Measurements from ENCODE around the gene PTPRQ.
"Not testable (repeated sequence)": the region's sequence is repeated elsewhere in the genome, so short reads cannot be mapped to it uniquely, and the experiment has no call there.

Gene PTPRQ, protein sequence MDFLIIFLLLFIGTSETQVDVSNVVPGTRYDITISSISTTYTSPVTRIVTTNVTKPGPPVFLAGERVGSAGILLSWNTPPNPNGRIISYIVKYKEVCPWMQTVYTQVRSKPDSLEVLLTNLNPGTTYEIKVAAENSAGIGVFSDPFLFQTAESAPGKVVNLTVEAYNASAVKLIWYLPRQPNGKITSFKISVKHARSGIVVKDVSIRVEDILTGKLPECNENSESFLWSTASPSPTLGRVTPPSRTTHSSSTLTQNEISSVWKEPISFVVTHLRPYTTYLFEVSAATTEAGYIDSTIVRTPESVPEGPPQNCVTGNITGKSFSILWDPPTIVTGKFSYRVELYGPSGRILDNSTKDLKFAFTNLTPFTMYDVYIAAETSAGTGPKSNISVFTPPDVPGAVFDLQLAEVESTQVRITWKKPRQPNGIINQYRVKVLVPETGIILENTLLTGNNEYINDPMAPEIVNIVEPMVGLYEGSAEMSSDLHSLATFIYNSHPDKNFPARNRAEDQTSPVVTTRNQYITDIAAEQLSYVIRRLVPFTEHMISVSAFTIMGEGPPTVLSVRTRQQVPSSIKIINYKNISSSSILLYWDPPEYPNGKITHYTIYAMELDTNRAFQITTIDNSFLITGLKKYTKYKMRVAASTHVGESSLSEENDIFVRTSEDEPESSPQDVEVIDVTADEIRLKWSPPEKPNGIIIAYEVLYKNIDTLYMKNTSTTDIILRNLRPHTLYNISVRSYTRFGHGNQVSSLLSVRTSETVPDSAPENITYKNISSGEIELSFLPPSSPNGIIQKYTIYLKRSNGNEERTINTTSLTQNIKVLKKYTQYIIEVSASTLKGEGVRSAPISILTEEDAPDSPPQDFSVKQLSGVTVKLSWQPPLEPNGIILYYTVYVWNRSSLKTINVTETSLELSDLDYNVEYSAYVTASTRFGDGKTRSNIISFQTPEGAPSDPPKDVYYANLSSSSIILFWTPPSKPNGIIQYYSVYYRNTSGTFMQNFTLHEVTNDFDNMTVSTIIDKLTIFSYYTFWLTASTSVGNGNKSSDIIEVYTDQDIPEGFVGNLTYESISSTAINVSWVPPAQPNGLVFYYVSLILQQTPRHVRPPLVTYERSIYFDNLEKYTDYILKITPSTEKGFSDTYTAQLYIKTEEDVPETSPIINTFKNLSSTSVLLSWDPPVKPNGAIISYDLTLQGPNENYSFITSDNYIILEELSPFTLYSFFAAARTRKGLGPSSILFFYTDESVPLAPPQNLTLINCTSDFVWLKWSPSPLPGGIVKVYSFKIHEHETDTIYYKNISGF (N-terminal part only)

DNA sequence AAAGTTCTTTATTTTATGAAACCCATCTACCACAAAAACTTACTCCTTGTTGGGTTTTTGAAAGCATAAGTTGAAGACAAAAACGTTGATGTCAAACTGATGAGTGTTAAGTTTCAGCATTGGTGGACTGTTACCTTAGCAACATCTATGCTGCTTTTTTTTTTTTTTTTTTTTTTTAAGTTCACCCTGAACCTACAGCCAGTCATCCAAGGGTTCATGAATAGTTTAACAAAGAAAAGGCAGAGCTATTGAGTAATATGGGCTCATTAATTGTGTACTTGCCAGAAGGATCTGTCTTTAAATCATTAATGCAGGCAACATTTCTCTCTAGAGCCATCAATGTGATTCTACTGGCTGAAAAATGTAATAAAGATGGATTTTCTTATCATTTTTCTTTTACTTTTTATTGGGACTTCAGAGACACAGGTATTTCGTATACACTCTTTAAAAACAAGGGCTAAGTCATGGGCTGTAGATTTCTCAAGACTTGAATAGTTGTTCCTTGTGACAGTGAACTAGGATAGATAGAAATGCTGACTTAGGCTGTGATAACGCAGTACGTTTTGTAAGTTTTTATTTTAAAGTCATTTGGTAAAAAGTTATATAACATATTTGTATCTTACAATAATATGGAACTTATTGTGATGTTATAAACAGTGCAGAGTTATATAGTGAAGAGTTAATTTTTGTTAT, at the start of gene PTPRQ:
PTPRQ (plus strand) TSS at position 262 of the 693 bp plus-strand sequence; CDS start at position 373, 111 bp downstream.
- no peak for DNase-seq (ENCODE audit: low read depth in 3 of 3)

DNA sequence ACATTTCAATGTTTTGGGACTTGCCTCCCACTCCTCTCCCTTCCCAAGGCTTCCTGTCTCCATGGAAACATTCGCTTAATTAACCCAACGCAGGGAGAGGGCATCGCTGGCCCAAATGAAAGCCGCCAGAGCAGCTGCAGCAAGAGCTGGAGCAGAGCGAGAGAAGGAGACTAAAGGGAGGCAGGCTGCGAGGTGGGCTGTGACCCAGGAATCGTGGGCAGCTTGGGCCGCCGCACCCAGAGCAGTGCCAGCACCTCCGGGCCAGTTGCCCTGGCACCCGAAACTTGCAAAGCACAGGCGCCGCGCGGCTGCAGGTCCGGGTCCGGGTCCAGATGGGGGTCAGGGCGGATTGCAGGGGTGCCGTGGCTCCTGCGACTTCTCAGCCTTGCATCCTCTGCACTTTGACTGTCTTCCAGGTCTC, 43.5 kb upstream of the PTPRQ start:
- DNase-seq (ENCODE audit: low read depth in 3 of 3) = no peak

DNA sequence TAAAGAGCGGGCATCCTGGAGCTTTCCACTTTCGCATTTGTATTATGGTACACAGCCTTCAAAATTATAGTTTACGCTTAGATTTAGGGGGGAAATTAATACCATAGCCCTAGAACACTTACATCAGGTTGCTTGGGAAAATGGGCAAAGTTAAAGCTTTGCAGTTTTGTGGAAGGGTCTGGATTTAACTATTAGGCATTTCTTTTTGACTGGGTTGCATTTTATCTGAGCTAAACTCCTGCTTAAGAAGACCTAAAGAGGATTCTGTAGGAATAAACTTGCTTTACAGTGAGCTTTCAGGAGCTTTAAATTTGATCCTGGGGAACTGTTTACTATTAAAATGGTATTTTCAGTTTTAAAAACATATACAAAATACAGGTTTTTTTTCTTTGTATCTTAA, 42.8 kb upstream of the PTPRQ start:
- no peak for DNase-seq (ENCODE audit: low read depth in 3 of 3)

DNA sequence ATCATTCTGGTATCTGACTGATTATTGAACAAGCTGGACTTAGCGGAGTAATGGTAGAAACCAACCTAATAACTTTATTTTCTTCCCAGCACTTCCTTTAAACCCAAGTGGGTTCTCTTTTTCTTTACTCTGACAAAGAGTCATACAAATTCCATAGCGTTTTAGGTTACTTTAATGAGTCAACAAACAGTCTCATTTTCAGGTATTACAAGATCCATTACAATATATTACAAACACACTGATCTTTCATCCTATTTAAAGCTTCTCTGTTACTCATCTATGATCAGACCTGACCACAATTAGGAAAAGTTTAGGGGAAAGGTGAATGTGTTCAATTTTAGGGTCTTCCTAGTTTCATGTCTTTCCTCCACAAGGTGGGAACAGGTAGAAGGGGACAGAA, 39.4 kb upstream of the PTPRQ start:
- DNase-seq (ENCODE audit: low read depth in 3 of 3) = no peak

DNA sequence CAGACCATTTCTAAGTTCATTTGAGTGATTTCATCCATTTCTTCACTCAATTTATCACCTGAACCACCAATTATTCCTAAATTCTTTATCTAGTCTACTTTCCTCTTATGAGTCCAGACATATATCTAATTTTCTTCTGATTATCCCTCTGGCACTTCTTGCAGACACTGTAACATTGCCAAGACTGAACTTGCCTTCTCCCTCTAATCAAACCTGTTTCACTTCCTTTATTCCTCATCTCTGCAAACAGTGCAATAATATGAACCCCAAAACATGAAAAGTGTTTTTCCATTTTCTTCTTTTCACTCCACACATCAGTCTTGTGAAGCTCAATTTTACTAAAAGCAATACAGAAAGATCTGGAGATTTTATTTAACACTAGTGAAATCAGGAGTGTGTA, 37.8 kb upstream of the PTPRQ start:
- no peak for DNase-seq (ENCODE audit: low read depth in 3 of 3)

DNA sequence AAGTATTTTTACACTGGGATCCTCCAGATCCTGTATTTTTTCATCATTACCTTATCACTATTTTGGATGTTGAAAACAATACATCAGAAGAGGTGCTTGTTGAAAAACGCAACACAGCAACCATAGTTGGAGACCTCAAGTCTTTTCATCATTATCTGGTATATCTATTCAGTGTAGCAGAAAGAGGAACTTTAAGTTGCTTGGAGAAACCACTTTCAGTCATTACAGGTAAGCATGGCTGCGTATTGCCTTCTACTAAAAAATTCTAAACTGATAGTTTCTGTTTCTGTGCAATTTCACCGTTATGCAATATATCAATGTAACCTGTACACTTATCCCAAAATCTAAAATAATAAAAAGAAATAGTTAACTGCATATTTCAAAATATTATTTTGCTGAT, 32.2 kb upstream of the PTPRQ start:
- DNase-seq (ENCODE audit: low read depth in 3 of 3) = no peak

DNA sequence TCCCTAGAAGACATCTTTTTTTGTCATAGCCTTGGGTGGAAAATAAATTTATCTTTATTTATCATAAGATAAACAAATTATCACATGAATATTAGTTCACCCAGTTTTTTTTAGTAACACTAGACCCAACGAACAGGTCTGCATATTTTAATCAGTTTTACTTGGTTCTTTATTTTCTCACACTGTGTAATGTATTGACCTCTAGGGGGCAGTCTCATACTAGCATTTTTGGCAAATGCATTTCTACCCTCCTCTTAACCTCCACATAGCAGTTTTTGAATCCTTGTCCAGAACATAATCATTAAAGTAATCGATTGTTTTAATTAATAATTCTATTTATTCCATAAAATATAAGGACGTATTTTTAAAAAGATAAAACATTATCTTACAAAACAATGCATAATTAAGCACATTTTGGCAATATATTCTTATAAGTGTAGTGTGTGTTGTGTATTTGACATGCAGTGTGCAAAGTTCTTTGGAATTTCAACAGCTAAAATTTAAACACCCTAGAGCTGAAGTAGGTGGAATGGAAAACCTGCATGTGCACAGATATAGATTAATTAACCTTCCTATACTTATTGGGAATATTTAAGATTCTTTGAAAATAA, 31.6 kb upstream of the PTPRQ start:
- no peak for DNase-seq (ENCODE audit: low read depth in 3 of 3)

DNA sequence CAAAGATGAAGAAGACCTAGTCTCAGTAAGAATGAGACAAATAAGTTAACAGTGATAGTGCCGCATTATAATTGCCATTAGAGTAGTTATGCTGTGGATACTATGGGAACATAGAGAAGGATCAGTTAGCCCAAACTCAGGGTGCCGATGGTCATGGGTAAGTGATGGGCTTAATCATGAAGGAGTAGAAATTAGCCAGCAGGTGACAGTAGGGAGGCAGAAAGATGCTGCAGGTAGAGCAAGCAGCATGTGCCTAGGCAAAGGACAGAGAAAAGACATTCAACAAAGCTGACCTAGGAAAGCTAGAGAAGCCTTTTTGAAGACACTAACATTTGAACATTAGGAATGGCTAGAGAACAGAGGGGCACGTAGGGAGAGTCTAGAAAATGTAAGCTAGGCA, 30.6 kb upstream of the PTPRQ start:
- DNase-seq (ENCODE audit: low read depth in 3 of 3) = no peak

DNA sequence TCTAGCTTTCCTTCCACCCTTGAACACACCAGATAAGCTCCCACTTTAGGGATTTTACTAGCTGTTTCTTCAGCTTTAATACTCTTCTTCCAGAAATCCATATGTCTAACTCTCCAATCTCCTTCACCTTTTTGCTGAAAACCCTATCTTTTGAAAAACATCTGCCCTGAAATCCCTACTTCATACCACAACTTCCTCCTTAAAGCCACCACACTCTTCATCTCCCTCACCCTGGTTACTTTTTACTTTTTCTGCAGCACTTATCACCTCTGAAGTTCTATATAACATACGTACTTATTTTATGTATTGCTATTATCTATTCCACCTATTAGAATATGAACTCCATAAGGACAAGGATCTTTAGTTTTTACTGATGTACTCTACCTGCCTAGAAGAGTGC, 28.6 kb upstream of the PTPRQ start:
- DNase-seq (ENCODE audit: low read depth in 3 of 3) = no peak

DNA sequence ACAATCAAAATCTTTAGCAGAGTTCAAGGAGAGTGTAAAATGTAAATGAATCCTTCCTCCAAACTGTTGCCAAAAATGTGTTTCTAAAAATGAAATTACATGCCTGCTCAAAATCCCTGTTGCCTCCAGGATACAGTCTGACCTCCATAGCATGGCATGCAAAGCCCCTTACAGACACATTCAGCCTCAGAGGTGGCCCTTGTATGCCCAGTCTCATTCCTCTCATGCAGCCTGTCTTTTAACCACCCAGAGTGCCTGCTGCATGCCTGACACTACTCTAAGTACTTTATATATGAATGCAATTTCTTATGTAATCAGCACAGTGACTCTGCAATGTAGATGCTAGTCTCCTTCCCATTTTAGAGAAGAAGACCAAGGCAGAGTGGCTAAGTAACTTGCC, 24.4 kb upstream of the PTPRQ start:
- no peak for DNase-seq (ENCODE audit: low read depth in 3 of 3)

DNA sequence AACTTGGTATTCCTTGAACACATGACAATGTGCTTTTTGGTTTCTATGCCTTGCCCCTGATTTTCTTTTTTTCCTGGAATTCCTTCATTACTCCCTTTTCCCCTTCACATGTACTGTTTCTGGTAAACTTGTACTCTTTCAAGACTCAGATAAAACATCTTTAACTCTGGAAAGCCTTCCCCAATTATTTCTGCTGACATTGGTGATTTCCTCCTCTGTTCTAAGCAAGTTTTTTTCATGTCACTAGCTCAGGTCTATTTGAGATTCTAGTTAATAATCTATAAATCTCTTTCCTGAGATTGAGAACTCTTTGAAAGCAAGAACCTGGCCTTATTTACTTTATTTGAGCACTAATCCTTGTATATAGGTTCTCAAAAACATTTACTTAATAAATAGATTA, 24.0 kb upstream of the PTPRQ start:
- DNase-seq (ENCODE audit: low read depth in 3 of 3) = no peak

DNA sequence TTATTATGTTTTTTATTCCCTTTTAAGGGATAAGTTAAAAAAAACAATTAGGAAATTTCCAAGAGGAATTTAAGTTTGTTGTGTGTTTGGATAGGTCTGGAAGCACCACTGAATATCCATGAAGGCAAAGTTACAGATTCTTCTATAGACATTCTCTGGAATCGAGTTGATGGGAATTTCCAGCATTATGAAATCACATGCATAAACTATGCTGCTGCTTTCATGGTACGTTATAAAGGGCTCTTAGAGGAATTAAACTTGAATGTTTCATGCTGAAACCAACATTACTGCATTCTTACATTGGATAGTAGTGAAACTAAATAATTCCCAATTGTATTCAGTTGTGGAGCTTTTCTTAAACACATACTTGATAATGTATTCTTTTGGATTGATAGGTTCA, 21.5 kb upstream of the PTPRQ start:
- no peak for DNase-seq (ENCODE audit: low read depth in 3 of 3)

DNA sequence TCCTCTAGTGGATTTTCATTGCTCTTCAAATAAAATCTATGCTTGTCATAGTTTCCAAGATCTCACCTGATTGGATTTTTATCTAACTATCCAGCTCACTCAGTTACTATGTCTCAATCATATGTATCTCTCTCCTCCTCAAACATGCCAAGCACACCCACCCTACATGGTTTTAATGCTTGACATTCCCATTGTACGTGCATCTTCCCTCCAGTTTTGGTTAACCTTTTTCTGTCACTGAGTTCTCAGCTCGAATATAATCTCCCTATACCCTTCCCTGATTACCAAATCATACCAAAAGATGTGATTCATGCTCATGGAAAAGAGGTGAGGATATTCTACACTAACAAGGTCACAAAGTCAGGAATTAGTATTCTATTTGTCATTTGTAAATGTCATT, 12.0 kb upstream of the PTPRQ start:
- no peak for DNase-seq (ENCODE audit: low read depth in 3 of 3)

DNA sequence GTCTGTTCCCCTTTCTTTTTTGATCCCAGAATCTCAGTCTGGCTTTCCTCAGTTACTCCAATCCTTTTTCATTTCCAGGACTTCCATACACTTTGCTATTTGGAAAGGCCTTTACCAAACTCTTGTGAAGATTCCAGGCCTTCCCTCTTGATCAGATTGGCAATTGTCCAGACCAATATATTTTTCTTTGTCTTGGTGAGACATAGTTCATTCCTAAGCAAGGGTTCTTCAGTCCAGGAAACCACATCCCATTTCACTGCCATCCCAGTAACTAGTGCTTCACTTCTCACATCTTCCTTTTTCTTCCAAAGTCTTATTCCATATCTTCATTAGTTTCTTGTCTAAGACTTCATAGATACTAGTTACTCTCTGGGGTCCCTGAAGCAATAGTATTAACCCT, 2.1 kb upstream of the PTPRQ start:
- no peak for DNase-seq (ENCODE audit: low read depth in 3 of 3)

DNA sequence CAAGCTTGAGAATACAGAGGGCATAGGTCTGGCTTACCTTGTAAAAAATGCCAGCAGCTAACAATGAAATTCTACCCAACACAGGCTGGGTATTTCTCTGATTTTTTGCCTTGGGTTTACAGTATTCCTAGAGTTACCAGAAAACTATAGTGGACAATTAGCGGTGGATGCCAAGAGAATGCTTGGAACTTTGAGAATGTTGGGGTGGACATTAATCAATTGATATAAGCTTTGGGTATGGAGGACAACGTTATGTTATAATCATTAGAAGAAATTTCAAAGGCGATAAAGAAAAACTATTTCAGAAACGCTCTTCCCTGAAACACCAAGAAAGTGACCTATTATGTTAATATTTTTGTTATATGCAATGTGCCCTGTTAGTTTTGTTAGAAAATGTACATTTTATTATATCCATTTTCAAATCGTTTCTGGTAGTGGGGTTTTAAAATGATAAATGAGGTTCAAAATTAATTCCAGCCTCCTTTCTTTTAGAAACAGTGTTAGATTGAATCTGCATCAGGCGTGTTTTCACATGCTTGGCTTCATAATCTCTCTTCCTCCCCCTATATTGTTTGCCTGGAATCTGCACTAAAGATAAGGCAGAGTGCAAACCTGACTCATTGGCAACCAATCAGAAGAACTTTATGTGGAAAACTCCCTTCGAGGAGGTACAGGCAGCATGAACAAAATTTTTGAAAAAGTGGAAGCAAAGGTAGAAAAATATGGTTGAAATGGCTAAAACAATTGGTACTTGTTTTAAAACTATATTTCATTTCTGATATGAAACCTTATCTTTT, 1.4 kb upstream of the PTPRQ start:
- no peak for DNase-seq (ENCODE audit: low read depth in 3 of 3)

DNA sequence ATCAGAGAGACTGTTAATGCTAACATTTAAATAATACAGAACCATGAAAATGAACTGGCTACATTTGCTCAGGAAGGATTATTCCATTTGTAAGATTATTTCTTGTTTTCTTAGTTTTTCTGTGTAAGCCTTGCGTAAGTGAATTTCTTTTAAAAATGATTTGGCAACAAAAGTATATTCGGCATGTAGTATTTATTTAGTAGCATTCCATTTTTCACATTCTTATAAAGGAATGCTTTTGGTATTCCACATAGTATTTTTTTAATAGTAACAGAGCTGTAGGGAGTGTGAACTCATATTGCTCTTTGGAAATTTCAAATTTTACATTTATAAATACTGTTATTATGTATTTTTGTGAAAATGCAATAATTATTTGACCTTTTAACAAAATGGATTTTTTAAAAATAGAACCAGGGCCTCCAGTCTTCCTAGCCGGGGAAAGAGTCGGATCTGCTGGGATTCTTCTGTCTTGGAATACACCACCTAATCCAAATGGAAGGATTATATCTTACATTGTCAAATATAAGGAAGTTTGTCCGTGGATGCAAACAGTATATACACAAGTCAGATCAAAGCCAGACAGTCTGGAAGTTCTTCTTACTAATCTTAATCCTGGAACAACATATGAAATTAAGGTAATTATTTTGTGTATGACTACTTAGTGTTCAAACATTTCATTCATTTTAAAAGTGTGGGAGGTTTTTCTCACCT, 1.2 kb downstream of the PTPRQ start:
- no peak for DNase-seq (ENCODE audit: low read depth in 3 of 3)

DNA sequence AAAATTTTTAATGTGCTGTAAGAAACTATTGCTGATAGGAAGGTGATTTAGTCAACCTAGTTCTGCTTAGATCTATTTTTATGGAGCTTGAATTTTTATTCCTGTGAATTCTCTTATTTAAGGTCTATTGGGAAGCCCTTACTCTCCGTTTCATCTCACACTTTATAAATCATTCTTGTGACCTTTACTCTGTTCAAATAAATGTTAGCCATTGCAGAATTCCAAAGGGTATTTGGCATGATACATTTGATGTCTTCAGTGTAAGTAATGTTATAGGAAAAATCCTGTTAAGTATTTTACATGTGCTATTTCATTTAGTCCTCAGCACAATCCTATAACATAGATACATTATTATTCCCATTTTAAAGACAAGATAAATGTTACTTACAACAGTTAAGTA, 12.5 kb downstream of the PTPRQ start:
- DNase-seq (ENCODE audit: low read depth in 3 of 3) = no peak

DNA sequence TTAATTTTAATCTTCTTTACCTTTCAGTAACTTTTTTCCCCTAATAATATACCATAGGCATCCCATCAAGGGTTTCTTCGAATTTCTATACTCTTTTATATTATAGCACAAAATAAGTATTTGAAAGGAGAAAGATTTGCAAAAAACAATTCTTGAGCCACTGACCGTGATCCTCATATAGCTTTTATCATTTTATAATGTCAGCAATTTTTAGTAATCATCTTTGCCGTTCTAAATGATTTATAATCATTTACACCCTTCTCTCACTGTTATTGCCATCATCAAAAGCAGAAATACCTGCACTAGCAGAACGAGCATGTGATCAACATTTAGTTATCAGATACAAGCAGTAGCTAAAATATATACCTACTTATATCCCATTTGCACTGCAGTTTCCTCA, 16.9 kb downstream of the PTPRQ start:
- no peak for DNase-seq (ENCODE audit: low read depth in 3 of 3)

DNA sequence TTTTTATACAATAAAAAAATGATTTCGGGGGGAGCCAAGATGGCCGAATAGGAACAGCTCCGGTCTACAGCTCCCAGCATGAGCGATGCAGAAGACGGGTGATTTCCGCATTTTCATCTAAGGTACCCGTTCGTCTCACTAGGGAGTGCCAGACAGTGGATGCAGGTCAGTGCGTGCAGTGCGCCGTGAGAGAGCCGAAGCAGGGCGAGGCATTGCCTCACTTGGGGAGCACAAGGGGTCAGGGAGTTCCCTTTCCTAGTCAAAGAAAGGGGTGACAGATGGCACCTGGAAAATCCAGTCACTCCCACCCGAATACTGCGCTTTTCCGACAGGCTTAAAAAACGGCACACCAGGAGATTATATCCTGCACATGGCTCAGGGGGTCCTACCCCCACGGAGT, 17.8 kb downstream of the PTPRQ start:
- not testable (repeated sequence) for DNase-seq (ENCODE audit: low read depth in 3 of 3)

DNA sequence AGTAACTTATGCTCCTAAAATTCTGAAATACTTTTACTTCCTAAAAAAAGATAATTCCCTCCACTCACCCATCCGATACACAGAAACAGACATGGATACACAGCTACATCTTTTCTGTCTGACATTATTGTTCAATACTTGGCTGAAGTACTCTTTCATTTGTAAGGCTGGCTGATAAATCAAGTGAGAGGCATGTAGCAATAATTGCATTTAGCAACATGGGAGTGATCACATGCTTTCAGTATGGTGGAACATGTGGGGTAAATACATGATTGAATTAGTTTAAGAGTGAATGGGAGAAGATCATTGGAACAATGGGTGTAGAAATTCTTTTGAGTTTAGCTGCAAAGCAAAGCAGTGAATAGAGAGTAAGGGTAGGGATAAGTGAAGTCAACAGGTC, 25.6 kb downstream of the PTPRQ start:
- DNase-seq (ENCODE audit: low read depth in 3 of 3) = no peak

Measured in stimulated activated CD4-positive, alpha-beta T cell treated with anti-CD3 and anti-CD28 coated beads, TNF-alpha, amount 100 ng/mL, for 48 hours (primary cell).